GM21367 (cell line): ENCODE data around the gene OR11A1.

Experiments
- ATAC-seq: cut with Tn5 transposase; IDR thresholded peaks from one replicate; pipeline ENCODE4 v1.9.1; 2021; ENCODE audit not compliant: unreplicated experiment

OR11A1 gene, protein sequence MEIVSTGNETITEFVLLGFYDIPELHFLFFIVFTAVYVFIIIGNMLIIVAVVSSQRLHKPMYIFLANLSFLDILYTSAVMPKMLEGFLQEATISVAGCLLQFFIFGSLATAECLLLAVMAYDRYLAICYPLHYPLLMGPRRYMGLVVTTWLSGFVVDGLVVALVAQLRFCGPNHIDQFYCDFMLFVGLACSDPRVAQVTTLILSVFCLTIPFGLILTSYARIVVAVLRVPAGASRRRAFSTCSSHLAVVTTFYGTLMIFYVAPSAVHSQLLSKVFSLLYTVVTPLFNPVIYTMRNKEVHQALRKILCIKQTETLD

DNA sequence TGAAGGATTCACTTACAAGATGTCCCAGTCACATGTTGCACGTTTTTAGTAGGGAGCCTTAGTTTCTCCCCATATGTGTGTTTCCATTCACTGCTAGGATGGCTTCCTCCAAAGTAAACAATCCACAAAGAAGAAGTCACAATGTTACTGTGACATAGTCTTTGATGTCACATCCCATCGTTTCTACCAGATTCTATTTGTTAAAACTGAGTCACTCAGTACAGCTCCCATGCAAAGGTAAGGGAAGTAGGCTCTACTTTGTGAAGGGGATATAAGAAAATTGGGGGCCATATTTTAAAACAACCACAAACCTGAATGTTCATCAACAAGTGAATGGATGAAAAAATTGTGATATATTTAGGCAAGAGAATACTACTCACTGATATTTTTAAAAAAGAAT, at the start of gene OR11A1, which contains the start of gene OR2H1:
Gene OR11A1 (minus strand): TSS at position 101 of the 400 bp plus-strand sequence. CDS start 29,430 bp downstream, outside the sequence.
Gene OR2H1 (plus strand): TSS at position 185 of the 400 bp plus-strand sequence. CDS start 4,615 bp downstream, outside the sequence.
- ATAC-seq, result no peak

DNA sequence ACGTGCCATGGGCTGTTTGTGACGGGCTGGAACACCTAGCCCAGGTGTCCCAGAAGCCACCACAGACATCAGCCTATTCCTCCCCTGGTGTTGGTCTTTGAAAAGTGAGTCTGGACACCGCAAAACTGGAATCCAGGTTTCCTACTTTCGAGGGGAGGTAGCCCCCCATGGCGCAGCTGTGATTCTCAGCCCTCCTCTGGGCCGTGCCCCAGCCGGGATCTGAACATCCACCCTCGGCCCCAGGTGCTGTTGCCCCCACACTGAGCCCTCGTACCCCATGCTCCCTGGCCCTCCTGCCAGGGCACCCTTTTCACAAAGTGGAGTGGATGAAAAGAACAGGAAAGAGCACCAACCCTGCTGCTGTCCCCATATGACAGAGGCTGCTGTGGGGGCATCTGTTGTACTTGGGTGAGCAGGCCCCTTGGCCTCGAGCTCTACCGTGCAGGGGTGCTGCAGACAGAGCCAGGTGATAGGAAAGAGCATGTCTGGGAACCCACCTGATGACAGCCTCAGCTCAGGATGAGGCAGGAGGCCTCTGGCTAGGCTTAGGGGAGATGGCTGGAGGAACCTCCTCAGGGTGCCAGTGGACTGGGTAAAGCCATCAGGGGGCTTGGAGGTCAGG, 49.7 kb upstream of the OR11A1 start:
- no peak for ATAC-seq

DNA sequence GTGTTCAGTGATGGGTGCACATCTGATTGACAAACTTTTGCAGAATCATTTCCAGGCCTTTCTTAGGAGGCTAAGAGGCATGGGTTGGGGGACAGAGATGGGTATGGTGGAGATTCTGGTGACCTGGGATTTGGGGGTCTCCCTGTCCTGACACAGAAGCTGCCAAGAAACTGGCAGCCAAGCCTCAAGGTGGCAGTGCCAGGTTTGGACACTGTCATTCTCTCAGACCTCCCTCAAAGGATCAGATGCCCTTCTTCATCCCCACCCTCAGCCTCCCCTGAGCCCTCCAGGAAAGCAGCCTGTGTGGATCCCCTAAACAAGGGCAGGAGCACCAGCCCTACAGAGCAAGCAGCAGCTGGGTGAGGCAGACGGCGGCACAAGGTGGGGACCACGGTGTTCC, 48.9 kb upstream of the OR11A1 start:
- no peak for ATAC-seq

DNA sequence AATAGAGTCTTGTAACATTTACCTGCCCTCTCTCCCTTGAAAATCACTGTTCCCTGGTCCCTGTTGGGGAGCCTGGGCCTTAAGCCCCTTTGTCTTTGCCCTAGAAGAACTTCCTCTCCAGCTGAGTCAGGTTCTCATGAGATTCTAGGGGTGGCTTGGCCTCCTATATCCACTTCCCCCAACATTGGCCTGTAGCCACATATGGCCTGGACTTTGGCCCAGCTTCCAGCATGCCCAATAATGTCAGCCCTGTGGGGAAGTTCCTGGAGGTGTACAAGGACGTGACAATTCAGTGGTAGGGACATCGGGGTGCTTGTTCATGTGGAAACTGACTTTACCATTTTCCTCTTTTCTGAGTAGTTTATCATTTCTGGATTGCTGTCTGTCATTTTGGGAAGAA, 48.1 kb upstream of the OR11A1 start:
- ATAC-seq, result no peak

DNA sequence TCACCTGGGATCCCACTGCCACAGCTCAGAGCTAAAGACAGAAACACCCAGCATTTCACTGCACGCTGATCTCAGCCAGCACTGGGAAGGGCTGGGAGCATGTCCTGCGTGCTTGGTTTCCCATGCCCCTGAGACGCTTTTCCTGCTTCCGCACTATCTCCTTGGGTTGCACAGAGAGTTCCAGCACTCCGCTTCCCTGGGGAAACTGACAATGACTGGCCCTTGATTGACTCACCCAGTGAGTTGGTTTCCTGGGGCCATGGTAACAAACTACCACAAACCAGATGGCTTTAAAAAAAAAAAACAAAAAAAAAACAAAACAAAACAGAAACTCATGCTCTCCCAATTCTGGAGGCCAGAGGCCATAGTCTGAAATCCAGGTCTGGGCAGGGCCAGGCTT, 45.7 kb upstream of the OR11A1 start:
- no peak for ATAC-seq

DNA sequence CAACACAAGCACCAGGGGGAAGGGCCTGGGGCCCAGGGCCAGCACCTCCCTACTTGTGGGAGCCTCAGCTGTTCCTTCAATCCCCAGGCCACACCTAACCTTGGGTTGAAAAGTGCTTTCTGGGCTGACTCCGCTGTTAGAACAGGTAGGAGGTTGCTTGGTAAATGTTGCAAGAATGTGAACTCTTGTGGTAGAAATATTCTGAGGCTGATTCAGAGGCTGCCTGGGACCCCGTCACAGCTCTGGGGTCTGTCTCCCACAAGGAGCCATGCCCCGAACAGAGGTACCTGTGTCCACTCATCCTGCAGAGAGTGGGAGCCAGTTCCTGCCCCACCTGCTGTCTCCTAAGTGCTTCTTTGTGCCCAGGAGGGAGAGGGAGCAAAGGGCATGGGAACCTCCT, 45.3 kb upstream of the OR11A1 start:
- ATAC-seq, result no peak

DNA sequence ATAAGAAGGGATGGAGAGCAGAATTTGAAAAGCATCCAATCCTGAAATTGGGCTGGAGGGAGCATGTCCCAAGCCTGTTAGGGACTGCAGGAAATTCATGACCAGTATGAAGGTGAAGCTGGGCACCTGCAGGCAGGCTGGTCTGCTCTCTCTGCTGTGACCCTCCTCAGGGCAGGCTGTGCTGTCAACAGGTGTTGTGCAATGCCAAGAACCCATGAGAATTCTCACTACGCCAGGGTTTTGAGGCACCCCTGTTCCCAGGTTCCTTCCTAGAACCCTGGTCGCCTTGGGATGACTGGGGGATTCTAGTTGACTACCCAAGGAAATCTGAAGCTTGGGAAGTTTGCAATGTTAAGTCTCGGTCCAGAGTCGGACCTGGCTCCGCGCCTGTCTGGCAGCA, 44.2 kb upstream of the OR11A1 start:
- ATAC-seq, result no peak

DNA sequence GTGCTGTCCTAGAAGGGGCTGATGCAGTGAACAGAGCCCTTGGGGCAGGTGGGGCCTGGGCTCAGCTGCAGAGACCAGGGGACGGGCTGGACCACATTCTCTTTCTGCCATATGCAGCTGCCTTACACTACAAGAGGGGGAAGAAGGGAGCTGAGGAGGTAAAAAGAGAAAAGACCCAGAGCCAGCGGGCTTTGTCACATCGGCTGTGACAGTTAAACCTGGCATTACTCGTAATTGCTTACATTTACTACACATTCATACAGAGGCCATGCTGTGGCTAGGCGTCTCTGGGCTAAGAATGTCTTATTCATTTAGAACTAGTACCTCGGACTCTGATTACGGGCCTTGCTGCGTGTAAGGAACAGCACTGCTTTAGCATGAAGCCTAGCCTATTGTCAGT, 43.7 kb upstream of the OR11A1 start:
- no peak for ATAC-seq

DNA sequence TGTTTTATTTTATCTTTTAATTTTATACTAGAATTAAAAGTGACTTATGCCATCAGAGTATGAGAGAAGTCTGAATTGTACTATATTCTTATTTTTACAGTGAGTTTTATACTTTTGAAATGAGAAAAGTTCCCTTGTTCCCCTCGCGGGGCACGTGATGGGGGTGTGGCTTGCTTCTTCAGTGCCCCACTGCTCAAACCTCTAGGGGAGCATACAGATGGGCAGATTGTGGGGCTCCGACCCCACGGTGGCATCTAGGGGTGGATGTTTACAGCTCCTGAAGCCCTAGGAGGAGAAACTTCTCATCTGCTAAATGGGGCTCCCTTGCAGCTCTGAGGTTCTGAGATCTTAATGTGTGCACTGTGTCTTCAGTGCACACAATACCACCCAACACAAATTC, 42.8 kb upstream of the OR11A1 start:
- no peak for ATAC-seq

DNA sequence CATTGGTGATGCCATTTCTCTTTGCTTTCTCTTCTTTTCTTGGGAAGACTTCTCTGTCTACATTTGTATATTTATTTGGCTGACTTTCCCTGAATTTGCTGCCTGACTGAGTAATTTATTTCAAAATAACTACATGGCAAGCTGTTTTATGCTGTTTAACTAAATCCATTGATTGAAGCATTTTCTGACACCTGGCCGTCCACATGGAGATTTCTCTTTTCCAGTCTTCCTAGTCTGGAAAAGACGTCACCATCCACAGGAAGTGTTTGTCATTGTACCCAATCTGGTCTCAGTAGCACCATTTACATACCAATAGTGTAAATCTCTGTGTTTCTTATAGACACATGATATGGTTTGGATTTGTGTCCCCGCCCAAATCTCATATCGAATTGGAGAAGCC, 40.1 kb upstream of the OR11A1 start:
- ATAC-seq, result no peak

DNA sequence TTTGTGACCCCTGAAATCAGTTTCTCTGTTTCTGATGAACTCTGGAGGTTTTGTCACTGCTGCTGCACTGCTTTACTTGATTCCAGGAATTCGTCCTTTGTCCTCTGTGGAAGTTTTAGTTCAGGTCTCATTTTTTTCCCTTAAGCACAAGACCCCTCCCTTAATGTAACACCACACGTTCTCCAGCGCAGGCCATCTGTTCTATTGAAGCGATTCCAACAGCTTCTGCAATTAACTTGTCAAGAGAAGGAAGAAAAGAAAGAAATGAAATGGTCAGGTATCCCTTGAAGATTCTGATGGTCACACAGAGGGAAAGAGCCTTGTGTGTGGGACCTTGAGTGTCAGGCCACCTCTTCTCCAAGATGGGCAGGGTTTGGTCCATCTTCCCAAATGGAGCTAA, 38.7 kb upstream of the OR11A1 start:
- no peak for ATAC-seq

DNA sequence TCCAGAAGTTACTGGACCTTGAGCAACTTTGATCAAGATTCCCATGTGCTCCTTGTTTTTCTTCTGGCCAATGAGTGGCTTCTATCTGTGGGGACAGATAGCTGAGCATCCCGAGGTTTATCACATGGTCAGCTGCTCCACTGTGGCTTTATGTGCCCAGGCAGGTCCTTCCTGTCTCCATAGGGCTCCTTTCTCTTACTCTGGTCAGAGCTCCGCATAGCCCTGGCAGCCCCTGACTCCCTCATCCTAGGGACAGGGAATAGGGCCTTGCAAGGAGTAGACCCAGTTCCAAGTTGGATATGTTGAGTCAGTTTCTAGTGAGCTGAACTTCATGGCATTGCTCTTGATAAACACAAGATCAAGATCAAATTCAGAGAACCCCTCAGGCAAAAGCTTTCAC, 37.3 kb upstream of the OR11A1 start:
- ATAC-seq, result no peak

DNA sequence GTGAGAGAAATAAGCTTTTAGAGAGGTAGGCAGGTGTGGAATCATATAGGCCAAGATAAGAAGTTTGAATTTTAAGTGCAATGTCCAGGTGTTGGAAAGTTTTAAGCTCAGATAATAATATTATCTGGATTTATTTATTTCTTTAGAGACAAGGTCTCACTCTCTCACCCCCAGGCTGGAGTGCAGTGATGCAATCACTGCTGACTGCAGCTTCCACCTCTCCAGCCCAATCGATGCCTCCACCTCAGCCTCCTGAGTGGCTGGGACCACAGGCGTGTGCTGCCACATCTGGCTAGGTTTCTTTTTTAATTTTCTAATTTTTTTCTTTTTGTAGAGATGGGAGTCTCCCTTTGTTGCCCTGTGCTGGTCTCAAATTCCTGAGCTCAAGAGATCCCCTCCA, 36.4 kb upstream of the OR11A1 start:
- ATAC-seq, result no peak

DNA sequence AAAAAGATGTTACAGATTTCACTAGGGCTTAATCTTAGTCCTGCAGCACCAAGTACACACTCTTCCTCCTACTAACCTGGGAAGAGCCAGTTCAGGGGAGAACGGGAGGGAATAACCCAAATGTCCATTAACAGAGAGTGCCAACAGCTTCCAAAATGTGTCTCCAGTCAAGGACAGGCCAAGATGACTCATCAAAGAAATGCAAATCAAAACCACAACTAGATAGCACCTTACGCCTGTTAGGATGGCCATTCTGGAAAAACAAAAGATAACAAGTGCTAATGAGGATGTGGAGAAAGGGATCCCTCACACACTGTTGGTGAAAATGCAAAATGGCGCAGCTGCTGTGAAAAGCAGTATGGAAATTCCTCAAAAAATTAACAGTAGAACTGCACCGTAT, 34.7 kb upstream of the OR11A1 start:
- no peak for ATAC-seq

DNA sequence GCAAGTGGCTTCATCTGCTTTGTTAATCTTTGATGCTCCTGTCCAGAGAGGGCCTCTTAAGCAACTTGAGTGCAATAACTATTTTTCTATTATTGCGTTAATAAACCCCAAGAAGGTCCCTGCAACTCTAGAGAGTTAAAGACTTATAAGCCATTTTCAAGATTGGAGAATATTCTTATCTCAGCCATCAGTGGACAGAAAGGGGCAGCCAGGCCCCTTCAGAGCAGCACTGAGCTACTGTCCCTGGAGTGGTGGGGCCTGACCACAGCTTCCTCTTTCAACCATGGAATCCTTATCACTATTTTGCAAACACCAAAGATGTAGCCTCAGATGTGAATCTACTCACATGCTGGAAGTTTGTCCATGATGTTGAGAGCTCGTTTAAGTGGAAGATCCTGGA, 33.7 kb upstream of the OR11A1 start:
- ATAC-seq, result no peak

DNA sequence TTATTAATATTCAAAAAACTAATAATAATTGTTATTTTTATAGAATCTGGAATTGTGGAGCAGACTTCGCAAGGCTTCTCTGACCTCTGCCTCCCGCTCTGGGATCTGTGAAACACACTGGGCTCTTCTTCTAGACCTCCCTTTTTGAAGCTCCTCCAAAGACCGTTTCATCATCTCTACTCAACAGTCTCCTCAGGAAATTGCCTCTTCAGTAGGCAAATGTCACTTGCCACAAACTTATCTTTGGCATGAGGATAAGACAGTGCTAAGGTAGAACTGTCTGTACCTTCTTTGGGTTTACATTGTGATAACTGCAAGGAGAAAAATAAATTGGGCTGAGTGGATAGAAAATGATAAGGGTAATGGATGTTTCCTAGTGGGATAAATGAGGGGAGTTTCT, 33.2 kb upstream of the OR11A1 start:
- no peak for ATAC-seq

DNA sequence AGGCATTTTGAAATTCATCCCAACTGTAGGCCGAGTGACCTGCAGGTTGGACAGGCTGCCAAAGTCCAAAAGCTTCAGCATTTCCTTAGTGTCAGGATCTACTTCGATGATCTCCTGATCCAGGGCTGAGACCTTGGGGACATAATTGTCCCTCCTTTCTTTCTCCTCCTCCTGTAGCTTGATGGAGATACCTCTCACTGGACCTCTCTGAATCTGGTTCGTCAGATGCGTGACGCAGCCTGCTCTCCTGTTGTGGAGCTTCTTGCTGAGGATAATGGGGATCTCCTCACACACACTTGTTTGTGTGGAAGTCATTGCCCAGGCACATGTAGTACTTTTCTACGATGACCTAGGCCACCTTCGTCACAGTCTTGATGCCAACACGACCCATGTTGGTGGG, 32.4 kb upstream of the OR11A1 start:
- ATAC-seq, result no peak

DNA sequence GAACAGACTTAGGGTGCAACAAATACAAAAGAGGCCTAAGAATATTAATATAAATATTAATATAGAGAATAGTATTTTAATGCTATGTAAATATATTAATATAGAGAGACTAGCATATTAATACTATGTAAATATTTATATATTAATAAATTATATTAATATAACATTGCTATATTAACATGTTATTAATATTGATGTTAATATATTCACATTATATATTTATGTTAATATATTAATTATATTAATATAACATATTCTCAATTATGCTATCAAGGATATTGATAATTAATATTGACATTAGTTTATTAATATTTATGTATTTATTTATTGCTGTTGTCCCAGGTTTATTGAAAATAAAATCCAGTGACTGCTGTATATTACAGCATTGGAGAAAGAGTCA, 32.0 kb upstream of the OR11A1 start:
- no peak for ATAC-seq

DNA sequence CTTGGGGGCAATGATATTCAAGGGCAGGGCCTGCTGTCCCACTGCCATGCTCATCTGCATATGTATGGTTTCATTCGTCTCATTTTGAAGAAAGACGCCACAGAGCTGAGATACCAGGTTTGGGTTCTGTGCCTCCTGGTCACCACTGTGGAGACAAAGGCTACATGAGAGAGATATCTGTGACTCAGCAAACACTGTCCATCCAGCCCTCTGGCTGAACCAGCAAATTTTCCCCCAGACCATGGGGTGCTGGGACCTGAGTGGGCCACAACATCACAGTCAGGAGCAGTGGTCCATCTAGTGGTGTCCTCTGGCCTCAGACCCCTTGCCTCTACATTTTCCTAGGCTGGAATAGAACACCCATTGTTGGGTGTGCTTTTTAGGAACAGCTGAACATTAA, 30.8 kb upstream of the OR11A1 start, which contains the start of gene MAS1L:
Gene MAS1L (minus strand): TSS at position 297 of the 400 bp plus-strand sequence. CDS start 54 bp downstream, at position 243.
- ATAC-seq, result no peak

DNA sequence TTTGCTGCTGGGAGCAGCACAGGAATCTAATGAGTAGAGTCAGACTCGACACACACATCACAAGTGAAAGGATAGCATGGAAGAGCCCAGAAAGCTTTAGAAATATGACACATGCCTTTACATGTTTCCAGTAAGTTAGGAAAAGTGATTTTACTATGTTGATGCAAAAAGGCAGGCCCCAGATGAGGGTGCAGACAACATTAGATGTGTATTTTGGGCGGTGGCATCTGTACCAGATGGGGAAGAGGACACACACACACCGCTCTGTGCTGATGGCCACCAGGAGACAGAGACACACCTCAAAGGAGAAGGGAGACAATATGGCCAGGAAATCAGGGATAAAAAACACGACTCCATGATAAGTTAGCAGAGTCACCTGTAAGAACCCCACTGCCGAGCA, 30.3 kb upstream of the OR11A1 start:
- ATAC-seq, result no peak

DNA sequence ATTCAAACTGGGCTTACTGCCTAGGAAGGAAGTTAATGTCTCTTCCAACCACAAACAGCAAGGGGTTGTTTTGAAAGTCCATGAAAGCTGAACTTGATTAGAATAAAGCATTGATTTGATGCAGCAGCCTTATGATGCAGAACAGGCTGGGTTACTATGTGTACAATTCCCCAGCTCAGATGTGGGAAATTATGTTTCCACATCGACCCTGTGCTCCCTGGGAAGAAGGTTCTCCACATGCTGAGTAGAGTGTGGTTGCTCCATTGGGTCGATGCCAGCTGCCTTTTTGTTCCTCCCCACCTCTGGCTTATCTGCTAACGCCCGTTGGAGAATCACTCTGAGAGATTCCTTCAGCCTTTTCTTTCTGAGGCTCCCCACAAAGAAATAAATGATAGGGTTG, 29.7 kb upstream of the OR11A1 start:
- ATAC-seq, result no peak

DNA sequence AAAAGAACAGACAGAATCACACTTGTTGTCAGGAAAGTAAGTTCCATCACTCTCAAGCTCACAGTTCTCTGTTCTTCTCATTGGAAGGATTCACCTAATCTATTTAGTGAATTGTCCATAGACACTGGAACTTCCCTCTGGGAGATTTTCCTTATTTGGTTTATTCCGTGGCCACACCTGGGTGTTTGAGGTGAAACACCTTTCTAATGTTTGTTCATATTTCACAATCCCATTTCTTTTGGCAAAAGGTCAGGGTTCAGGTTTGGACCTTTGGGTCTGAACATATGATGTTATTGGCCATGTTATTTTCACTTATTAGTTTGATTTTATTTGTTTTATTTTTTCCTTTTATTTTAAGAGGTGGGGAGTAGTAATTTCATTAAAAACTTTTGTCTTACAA, 26.9 kb upstream of the OR11A1 start:
- no peak for ATAC-seq

DNA sequence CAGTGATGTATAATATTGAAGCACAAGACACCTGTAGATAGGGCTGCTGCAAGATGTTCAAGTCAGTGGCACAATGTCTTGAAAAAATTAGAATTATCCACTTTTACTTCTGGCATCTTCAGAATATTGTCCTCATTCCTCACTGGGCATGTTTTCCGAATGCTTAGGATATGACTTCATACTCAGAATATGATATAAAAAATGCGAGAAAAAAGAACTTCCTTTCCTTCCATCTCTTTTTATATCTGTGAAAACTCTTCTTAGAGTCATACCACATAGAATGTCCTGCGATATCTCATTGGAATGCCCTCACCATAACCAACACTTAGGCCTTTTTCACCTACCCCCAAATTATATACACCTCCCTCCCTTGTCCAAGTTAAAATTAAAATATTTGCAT, 26.3 kb upstream of the OR11A1 start:
- ATAC-seq, result no peak
